GM12878 (cell line): ENCODE measurements around the gene ETV4. TPM values are rescaled to one million over a fixed set of nuclear protein-coding genes. Genes with fewer than 3 reads are reported as not detected.

ENCODE experiments used
- ATF2 ChIP-seq: IDR thresholded peaks from 2 replicates; pipeline ENCODE4 v1.6.1; 2012; ENCODE audit warnings: low read length, inconsistent platforms
- ATF3 ChIP-seq: IDR thresholded peaks from 2 replicates; pipeline ENCODE4 v1.6.1; 2011; ENCODE audit warnings: low read depth, mild to moderate bottlenecking, low read length, moderate library complexity, borderline replicate concordance; ENCODE audit errors: extremely low read depth
- BCL3 ChIP-seq: IDR thresholded peaks from 2 replicates; pipeline ENCODE4 v1.6.1; 2011; ENCODE audit warnings: borderline replicate concordance, low read depth, mild to moderate bottlenecking, moderate library complexity, low read length; ENCODE audit not compliant: insufficient read depth, poor library complexity, severe bottlenecking
- CHD1 ChIP-seq: IDR thresholded peaks from 2 replicates; pipeline ENCODE4 v1.6.1; 2012; ENCODE audit warnings: low read depth, low read length, improper control_type of control experiment
- E4F1 ChIP-seq: fragments of 450-650 bp; IDR thresholded peaks from 2 replicates; pipeline ENCODE4 v1.6.1; 2018; ENCODE audit warnings: borderline replicate concordance, mild to moderate bottlenecking; ENCODE audit not compliant: partially characterized antibody
- ETV6 ChIP-seq, 2 experiments: fragments of 450-650 bp in 1 of 2; IDR thresholded peaks in 1 of 2; conservative IDR thresholded peaks in 1 of 2; 2 replicates each; pipeline ENCODE4 v1.6.1; 2014; ENCODE audit warnings: antibody characterized with exemption in 1 of 2, borderline replicate concordance in 1 of 2, low read depth in 1 of 2, mild to moderate bottlenecking in 1 of 2, moderate library complexity in 1 of 2
- GATAD2B ChIP-seq: fragments of 450-650 bp; conservative IDR thresholded peaks from 2 replicates; pipeline ENCODE4 v1.6.1; 2017; ENCODE audit warnings: low read depth, mild to moderate bottlenecking, moderate library complexity
- KAT2A ChIP-seq: conservative IDR thresholded peaks from 2 replicates; pipeline ENCODE4 v1.6.1; 2011; ENCODE audit warnings: low read depth, low read length; ENCODE audit not compliant: control insufficient read depth
- MYC ChIP-seq: IDR thresholded peaks from 2 replicates; pipeline ENCODE4 v1.6.1; 2011; ENCODE audit warnings: mild to moderate bottlenecking, low read length, moderate library complexity, inconsistent platforms; ENCODE audit not compliant: insufficient read depth, insufficient replicate concordance, insufficient read length, severe bottlenecking
- NBN ChIP-seq: fragments of 450-650 bp; IDR thresholded peaks from 2 replicates; pipeline ENCODE4 v1.6.1; 2016
- NKRF ChIP-seq: fragments of 450-650 bp; conservative IDR thresholded peaks from 2 replicates; pipeline ENCODE4 v1.6.1; 2017; ENCODE audit warnings: mild to moderate bottlenecking, moderate library complexity
- POU2F2 ChIP-seq: IDR thresholded peaks from 3 replicates; pipeline ENCODE4 v1.6.1; 2011; ENCODE audit warnings: low read depth, mild to moderate bottlenecking, low read length, borderline replicate concordance
- RELB ChIP-seq: fragments of 450-650 bp; IDR thresholded peaks from 2 replicates; pipeline ENCODE4 v1.6.1; 2017; ENCODE audit warnings: low read depth, mild to moderate bottlenecking, moderate library complexity
- SIX5 ChIP-seq: IDR thresholded peaks from 2 replicates; pipeline ENCODE4 v1.6.1; 2011; ENCODE audit warnings: mild to moderate bottlenecking, low read depth, low read length, moderate library complexity; ENCODE audit not compliant: severe bottlenecking
- TCF3 ChIP-seq: IDR thresholded peaks from 2 replicates; pipeline ENCODE4 v1.6.1; 2012; ENCODE audit warnings: low read depth, mild to moderate bottlenecking, low read length, borderline replicate concordance; ENCODE audit not compliant: insufficient read depth
- ZNF217 ChIP-seq: fragments of 450-650 bp; IDR thresholded peaks from 2 replicates; pipeline ENCODE4 v1.6.1; 2017; ENCODE audit warnings: antibody characterized with exemption, mild to moderate bottlenecking
- ZNF622 ChIP-seq: fragments of 450-650 bp; IDR thresholded peaks from 2 replicates; pipeline ENCODE4 v1.6.1; 2017; ENCODE audit warnings: mild to moderate bottlenecking, inconsistent platforms
- polyA plus RNA-seq, 11 experiments: library from polyadenylated mRNA; depleted of rRNA in 4 of 11; unstranded in 6 of 11; stranded (reverse) in 5 of 11; fragments of >200 nt; fragmentation: Nextera tagmentation in 4 of 11; fragmentation: Illumina TruSeq in 1 of 11; extraction: Ambion mirVana in 4 of 11; extraction: Trizol in 1 of 11; gene quantifications; 1 replicate in 1 of 11; 2 replicates in 10 of 11; pipeline versions ENCODE4 v1.2.1 to v1.2.3, GENCODE V29; 2011 to 2016; ENCODE audit warnings: inconsistent platforms in 2 of 11, missing spikeins in 2 of 11, low read depth in 1 of 11
- total RNA-seq, 4 experiments: library from RNA; depleted of rRNA in 3 of 4; stranded (reverse); fragments of >200 nt in 3 of 4; fragmentation: Illumina TruSeq in 1 of 4; extraction: Trizol in 1 of 4; gene quantifications; 2 replicates each; pipeline versions ENCODE4 v1.2.1 to v1.2.3, GENCODE V29; 2013 to 2021

ETV4 gene
- total and polyA plus RNA-seq, 10 of the 15 experiments (the other 5 are each of a cell fraction or from before 2014, with no cell fraction given), result 0.19 to 14.5 (median 1.8) TPM

GRCh38 chr17:43517615-43518386, 28.3 kb downstream of the ETV4 start (continued):
- TF ChIP-seq NKRF, result 0 out of 2 replicates have a peak, but pooled peaks have one; percentile 14
- TF ChIP-seq TCF3, result no peak
- TF ChIP-seq ZNF622, result no peak
- TF ChIP-seq MYC, result no peak
- TF ChIP-seq ATF3, result no peak
- peak; percentile 71; the same call in 1 of the 2 replicates for TF ChIP-seq RELB
- 0 out of 2 replicates have a peak, but pooled peaks have one; percentile 32 for TF ChIP-seq NBN
- no peak for TF ChIP-seq CHD1
- TF ChIP-seq KAT2A, result no peak
- TF ChIP-seq E4F1, result no peak
- TF ChIP-seq SIX5, result no peak
- no peak for TF ChIP-seq POU2F2
- peak; percentile 62 for TF ChIP-seq GATAD2B
- TF ChIP-seq BCL3, result peak; percentile 57
- TF ChIP-seq ETV6 (conservative IDR thresholded peaks at IDR 0.05 in 1 of 2, IDR thresholded peaks at IDR 0.05 in 1 of 2; ENCODE audit: borderline replicate concordance in 1 of 2, low read depth in 1 of 2), result peak in 1 of 2 experiments; percentile 69; a peak in 1 of 4 replicates
- peak; percentile 68 for TF ChIP-seq ATF2
- no peak for TF ChIP-seq ZNF217
